Measurements from ENCODE around the gene ABHD16B.

ABHD16B gene

GRCh38 chr20:63861365-63861934 is at the start of gene ABHD16B:
Gene ABHD16B (plus strand): TSS chr20:63861498. CDS start chr20:63861541, 43 bp downstream.
- no peak for ATAC-seq
- TF ChIP-seq ZNF70 (CRISPR knock-in tag; IDR thresholded peaks at IDR 0.05) (no peak), ISL1 (CRISPR knock-in tag; IDR thresholded peaks at IDR 0.05) (no peak), ZNF8 (CRISPR knock-in tag; IDR thresholded peaks at IDR 0.05) (no peak), ARNTL (CRISPR knock-in tag; IDR thresholded peaks at IDR 0.05; ENCODE audit: borderline replicate concordance, low read depth) (no peak)
- TF ChIP-seq, protein P1, sequence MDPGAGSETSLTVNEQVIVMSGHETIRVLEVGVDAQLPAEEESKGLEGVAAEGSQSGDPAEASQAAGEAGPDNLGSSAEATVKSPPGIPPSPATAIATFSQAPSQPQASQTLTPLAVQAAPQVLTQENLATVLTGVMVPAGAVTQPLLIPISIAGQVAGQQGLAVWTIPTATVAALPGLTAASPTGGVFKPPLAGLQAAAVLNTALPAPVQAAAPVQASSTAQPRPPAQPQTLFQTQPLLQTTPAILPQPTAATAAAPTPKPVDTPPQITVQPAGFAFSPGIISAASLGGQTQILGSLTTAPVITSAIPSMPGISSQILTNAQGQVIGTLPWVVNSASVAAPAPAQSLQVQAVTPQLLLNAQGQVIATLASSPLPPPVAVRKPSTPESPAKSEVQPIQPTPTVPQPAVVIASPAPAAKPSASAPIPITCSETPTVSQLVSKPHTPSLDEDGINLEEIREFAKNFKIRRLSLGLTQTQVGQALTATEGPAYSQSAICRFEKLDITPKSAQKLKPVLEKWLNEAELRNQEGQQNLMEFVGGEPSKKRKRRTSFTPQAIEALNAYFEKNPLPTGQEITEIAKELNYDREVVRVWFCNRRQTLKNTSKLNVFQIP (CRISPR knock-in tag; IDR thresholded peaks at IDR 0.05; ENCODE audit: borderline replicate concordance, low read depth), result no peak

DNA sequence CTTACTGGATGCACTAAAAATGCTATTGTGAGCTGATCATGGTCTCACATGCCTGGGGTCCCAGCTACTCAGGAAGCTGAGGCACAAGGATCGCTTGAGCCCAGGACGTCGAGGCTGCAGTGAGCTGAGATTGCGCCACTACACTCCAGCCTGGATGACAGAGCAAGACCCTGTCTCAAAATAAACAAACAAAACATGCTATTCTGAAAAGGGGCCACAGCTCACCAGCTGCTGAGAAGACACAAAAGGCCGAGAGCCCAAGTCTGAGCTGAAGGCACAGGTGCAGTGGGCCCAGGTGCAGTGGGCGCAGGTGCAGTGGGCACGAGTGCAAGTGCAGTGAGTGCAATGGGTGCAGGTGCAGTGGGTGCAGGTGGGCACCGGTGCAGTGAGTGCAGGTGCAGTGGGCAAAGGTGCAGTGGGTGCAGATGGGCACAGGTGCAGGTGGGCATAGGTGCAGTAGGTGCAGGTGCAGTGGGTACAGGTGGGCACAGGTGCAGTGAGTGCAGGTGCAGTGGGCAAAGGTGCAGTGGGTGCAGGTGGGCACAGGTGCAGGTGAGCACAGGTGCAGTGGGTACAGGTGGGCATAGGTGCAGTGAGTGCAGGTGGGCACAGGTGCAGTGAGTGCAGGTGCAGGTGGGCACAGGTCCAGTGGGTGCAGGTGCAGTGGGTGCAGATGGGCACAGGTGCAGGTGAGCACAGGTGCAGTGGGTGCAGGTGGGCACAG is 46.2 kb upstream of the ABHD16B start:
- no peak for ATAC-seq
- TF ChIP-seq, protein P2, sequence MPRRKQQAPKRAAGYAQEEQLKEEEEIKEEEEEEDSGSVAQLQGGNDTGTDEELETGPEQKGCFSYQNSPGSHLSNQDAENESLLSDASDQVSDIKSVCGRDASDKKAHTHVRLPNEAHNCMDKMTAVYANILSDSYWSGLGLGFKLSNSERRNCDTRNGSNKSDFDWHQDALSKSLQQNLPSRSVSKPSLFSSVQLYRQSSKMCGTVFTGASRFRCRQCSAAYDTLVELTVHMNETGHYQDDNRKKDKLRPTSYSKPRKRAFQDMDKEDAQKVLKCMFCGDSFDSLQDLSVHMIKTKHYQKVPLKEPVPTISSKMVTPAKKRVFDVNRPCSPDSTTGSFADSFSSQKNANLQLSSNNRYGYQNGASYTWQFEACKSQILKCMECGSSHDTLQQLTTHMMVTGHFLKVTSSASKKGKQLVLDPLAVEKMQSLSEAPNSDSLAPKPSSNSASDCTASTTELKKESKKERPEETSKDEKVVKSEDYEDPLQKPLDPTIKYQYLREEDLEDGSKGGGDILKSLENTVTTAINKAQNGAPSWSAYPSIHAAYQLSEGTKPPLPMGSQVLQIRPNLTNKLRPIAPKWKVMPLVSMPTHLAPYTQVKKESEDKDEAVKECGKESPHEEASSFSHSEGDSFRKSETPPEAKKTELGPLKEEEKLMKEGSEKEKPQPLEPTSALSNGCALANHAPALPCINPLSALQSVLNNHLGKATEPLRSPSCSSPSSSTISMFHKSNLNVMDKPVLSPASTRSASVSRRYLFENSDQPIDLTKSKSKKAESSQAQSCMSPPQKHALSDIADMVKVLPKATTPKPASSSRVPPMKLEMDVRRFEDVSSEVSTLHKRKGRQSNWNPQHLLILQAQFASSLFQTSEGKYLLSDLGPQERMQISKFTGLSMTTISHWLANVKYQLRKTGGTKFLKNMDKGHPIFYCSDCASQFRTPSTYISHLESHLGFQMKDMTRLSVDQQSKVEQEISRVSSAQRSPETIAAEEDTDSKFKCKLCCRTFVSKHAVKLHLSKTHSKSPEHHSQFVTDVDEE (CRISPR knock-in tag; IDR thresholded peaks at IDR 0.05), result no peak
- TF ChIP-seq, protein P3, sequence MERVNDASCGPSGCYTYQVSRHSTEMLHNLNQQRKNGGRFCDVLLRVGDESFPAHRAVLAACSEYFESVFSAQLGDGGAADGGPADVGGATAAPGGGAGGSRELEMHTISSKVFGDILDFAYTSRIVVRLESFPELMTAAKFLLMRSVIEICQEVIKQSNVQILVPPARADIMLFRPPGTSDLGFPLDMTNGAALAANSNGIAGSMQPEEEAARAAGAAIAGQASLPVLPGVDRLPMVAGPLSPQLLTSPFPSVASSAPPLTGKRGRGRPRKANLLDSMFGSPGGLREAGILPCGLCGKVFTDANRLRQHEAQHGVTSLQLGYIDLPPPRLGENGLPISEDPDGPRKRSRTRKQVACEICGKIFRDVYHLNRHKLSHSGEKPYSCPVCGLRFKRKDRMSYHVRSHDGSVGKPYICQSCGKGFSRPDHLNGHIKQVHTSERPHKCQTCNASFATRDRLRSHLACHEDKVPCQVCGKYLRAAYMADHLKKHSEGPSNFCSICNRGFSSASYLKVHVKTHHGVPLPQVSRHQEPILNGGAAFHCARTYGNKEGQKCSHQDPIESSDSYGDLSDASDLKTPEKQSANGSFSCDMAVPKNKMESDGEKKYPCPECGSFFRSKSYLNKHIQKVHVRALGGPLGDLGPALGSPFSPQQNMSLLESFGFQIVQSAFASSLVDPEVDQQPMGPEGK (CRISPR knock-in tag; IDR thresholded peaks at IDR 0.05; ENCODE audit: borderline replicate concordance), result no peak
- TF ChIP-seq ZNF565 (CRISPR knock-in tag; conservative IDR thresholded peaks at IDR 0.05; ENCODE audit: low read depth), result no peak
- TF ChIP-seq RARB (CRISPR knock-in tag; IDR thresholded peaks at IDR 0.05), result no peak
- no peak for TF ChIP-seq ESRRG (CRISPR knock-in tag; IDR thresholded peaks at IDR 0.05)

GRCh38 chr20:63815615-63816253 is 45.6 kb upstream of the ABHD16B start:
- no peak for TF ChIP-seq ESRRG (CRISPR knock-in tag; IDR thresholded peaks at IDR 0.05)
- TF ChIP-seq GLIS3 (CRISPR knock-in tag; IDR thresholded peaks at IDR 0.05), result no peak
- no peak for TF ChIP-seq CSDC2 (CRISPR knock-in tag; IDR thresholded peaks at IDR 0.05)
- TF ChIP-seq BACH2 (CRISPR knock-in tag; IDR thresholded peaks at IDR 0.05; ENCODE audit: borderline replicate concordance), result no peak
- TF ChIP-seq ZFP30 (CRISPR knock-in tag; IDR thresholded peaks at IDR 0.05), result no peak

GRCh38 chr20:63819224-63819921 is 41.9 kb upstream of the ABHD16B start:
- no peak for ATAC-seq
- TF ChIP-seq ARNTL (CRISPR knock-in tag; IDR thresholded peaks at IDR 0.05; ENCODE audit: borderline replicate concordance, low read depth), result no peak
- no peak for TF ChIP-seq TOX (CRISPR knock-in tag; IDR thresholded peaks at IDR 0.05; ENCODE audit: borderline replicate concordance)
- no peak for TF ChIP-seq ZFP30 (CRISPR knock-in tag; IDR thresholded peaks at IDR 0.05)
- TF ChIP-seq ZNF70 (CRISPR knock-in tag; IDR thresholded peaks at IDR 0.05), result no peak

More at GRCh38 chr20:63815615-63816253, 45.6 kb upstream of the ABHD16B start:
- no peak for ATAC-seq

DNA sequence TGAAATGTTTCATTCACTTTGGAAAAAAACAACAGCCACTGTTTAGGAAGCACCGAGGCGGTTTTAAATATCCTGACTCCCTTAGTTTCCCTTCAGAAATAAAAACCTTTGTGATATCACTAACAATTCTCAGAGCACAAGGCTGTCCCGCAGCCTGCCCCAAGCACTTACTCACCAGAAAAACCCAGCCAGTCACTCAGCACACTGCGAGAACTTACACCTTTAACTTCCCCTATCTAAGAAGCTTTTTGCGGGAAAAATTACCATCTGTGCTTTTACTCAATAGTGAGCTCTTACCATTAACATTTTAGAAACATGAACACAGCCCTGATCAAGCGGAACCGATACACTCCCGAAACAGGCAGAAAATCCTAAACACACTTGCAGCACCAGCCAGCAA is 39.5 kb upstream of the ABHD16B start:
- TF ChIP-seq OSR1 (CRISPR knock-in tag; IDR thresholded peaks at IDR 0.05) (no peak), BACH2 (CRISPR knock-in tag; IDR thresholded peaks at IDR 0.05; ENCODE audit: borderline replicate concordance) (no peak), ESRRG (CRISPR knock-in tag; IDR thresholded peaks at IDR 0.05) (no peak), ZNF565 (CRISPR knock-in tag; conservative IDR thresholded peaks at IDR 0.05; ENCODE audit: low read depth) (no peak), CSRNP3 (CRISPR knock-in tag; IDR thresholded peaks at IDR 0.05) (no peak), GLIS3 (CRISPR knock-in tag; IDR thresholded peaks at IDR 0.05) (no peak), ZFP3 (CRISPR knock-in tag; IDR thresholded peaks at IDR 0.05) (no peak), ZNF8 (CRISPR knock-in tag; IDR thresholded peaks at IDR 0.05) (no peak), PPARA (CRISPR knock-in tag; IDR thresholded peaks at IDR 0.05; ENCODE audit: borderline replicate concordance) (no peak), TOX (CRISPR knock-in tag; IDR thresholded peaks at IDR 0.05; ENCODE audit: borderline replicate concordance) (no peak)
- TF ChIP-seq, protein P1 (CRISPR knock-in tag; IDR thresholded peaks at IDR 0.05; ENCODE audit: borderline replicate concordance, low read depth), result no peak
- ATAC-seq, result no peak

Measured in SK-N-SH treated with all-trans-retinoic acid at 6 μM for 48 hours (cell line).